Endothelial cell of umbilical vein (primary cell): ENCODE data around the gene CORO6. TPM values are rescaled to one million over a fixed set of nuclear protein-coding genes. Genes with fewer than 3 reads are reported as not detected.

Source experiments
- BruUV-seq: library from RNA; stranded (reverse); fragments of 400-500 nt; replicated peaks from 2 replicates; lab custom pipeline; 2021; lab: Mats Ljungman, UMichigan
- CTCF ChIA-PET: fragments of 300-600, 350-600 bp; sonication (Branson Sonifier 250); formaldehyde crosslinking; loops from one replicate; lab custom pipeline; 2021; ENCODE audit warnings: antibody characterized with exemption, inconsistent platforms; lab: Charles Lee
- POLR2A ChIA-PET: fragments of 300-600, 350-600 bp; sonication (Branson Sonifier 250); formaldehyde crosslinking; loops from one replicate; lab custom pipeline; 2021; ENCODE audit warnings: antibody characterized with exemption, inconsistent platforms; lab: Charles Lee
- DNase-seq: peaks from one replicate; pipeline ENCODE4 v3.0.0-alpha.2; 2011; ENCODE audit warnings: low read depth, low spot score
- FAIRE-seq: peaks from 2 replicates; lab custom pipeline; 2011; peaks lifted over from hg19 to GRCh38; lab: Jason Lieb, UNC
- H2AFZ ChIP-seq: 2 replicates; pipeline ENCODE4 v1.6.0; 2012; ENCODE audit warnings: low read depth, low read length, control low read depth, inconsistent platforms
- H3K27ac ChIP-seq: 2 replicates; pipeline ENCODE4 v1.5.1; 2011; ENCODE audit warnings: low read depth, mild to moderate bottlenecking, control low read depth, low read length, moderate library complexity; ENCODE audit not compliant: insufficient read depth
- H3K27me3 ChIP-seq, 2 experiments: 2 replicates each; pipeline versions ENCODE4 v1.6.0 to v1.6.1; 2011; ENCODE audit warnings: low read length in 2 of 2, mixed read lengths in 1 of 2; ENCODE audit not compliant: control insufficient read depth in 2 of 2, insufficient read depth in 2 of 2
- H3K36me3 ChIP-seq, 2 experiments: 2 replicates in 1 of 2; 3 replicates in 1 of 2; pipeline ENCODE4 v1.5.1; 2011; ENCODE audit warnings: low read length in 2 of 2, mild to moderate bottlenecking in 1 of 2, moderate library complexity in 1 of 2; ENCODE audit not compliant: control insufficient read depth in 2 of 2, insufficient read depth in 2 of 2; ENCODE audit errors: extremely low read depth in 1 of 2
- H3K4me1 ChIP-seq: 3 replicates; pipeline ENCODE4 v1.5.1; 2011; ENCODE audit warnings: mild to moderate bottlenecking, low read length; ENCODE audit not compliant: control insufficient read depth, insufficient read depth; ENCODE audit errors: extremely low read depth
- H3K4me2 ChIP-seq: 2 replicates; pipeline ENCODE4 v1.6.1; 2011; ENCODE audit warnings: low read length, control low read depth, mixed read lengths; ENCODE audit not compliant: insufficient read depth
- H3K4me3 ChIP-seq, 3 experiments: fragments of 200-600 bp in 1 of 3; sonication (generic), shearing (Covaris generic) in 1 of 3; replicated peaks in 1 of 3; 2 replicates each; pipeline ENCODE4 v1.5.1; 2011 to 2016; ENCODE audit warnings: control low read depth in 3 of 3, low read length in 3 of 3, mild to moderate bottlenecking in 2 of 3, inconsistent platforms in 1 of 3, low read depth in 1 of 3, moderate library complexity in 1 of 3; ENCODE audit not compliant: insufficient read depth in 1 of 3
- H3K79me2 ChIP-seq: 2 replicates; pipeline ENCODE4 v1.6.0; 2012; ENCODE audit warnings: low read length, inconsistent platforms; ENCODE audit not compliant: control insufficient read depth, insufficient read depth
- H3K9ac ChIP-seq: replicated peaks from 2 replicates; pipeline ENCODE3; 2011; ENCODE audit warnings: low read length, control low read depth; ENCODE audit not compliant: insufficient read depth; ENCODE audit errors: extremely low read depth
- H3K9me1 ChIP-seq: replicated peaks from 3 replicates; pipeline ENCODE4 v1.6.0; 2011; ENCODE audit warnings: mild to moderate bottlenecking, low read length; ENCODE audit not compliant: control insufficient read depth, insufficient read depth; ENCODE audit errors: extremely low read depth
- H3K9me3 ChIP-seq: replicated peaks from 2 replicates; pipeline ENCODE4 v1.5.1; 2012; ENCODE audit warnings: low read length, inconsistent platforms; ENCODE audit not compliant: control insufficient read depth, insufficient read depth
- H4K20me1 ChIP-seq: replicated peaks from 2 replicates; pipeline ENCODE3; 2011; ENCODE audit warnings: mild to moderate bottlenecking, low read length; ENCODE audit not compliant: control insufficient read depth, insufficient read depth; ENCODE audit errors: extremely low read depth
- CTCF ChIP-seq, 2 donors: IDR thresholded peaks; 1 replicate in 1 of 2; 2 replicates in 1 of 2; pipeline ENCODE4 v1.5.1; 2011; ENCODE audit warnings: low read length in 2 of 2, mild to moderate bottlenecking in 2 of 2, moderate library complexity in 2 of 2, control low read depth in 1 of 2, inconsistent platforms in 1 of 2, low read depth in 1 of 2; ENCODE audit not compliant: insufficient read depth in 1 of 2; ENCODE audit errors: extremely low read depth in 1 of 2
- EZH2 ChIP-seq: IDR thresholded peaks from 2 replicates; pipeline ENCODE4 v1.6.1; 2012; ENCODE audit warnings: borderline replicate concordance, low read depth, mild to moderate bottlenecking, moderate library complexity, low read length, inconsistent platforms; ENCODE audit not compliant: severe bottlenecking
- FOS ChIP-seq: IDR thresholded peaks from 2 replicates; pipeline ENCODE4 v1.6.1; 2011; ENCODE audit warnings: mild to moderate bottlenecking, low read length, moderate library complexity, borderline replicate concordance; ENCODE audit not compliant: insufficient read depth
- GATA2 ChIP-seq: IDR thresholded peaks from 2 replicates; pipeline ENCODE4 v1.7.0; 2011; ENCODE audit warnings: low read depth, mild to moderate bottlenecking, moderate library complexity, mixed read lengths, low read length; ENCODE audit not compliant: insufficient read length, insufficient read depth
- JUN ChIP-seq: IDR thresholded peaks from 2 replicates; pipeline ENCODE4 v1.6.1; 2011; ENCODE audit warnings: borderline replicate concordance, low read depth; ENCODE audit not compliant: insufficient read length, insufficient read depth
- MAX ChIP-seq: IDR thresholded peaks from 2 replicates; pipeline ENCODE4 v1.6.1; 2011; ENCODE audit not compliant: insufficient read depth, insufficient read length
- MYC ChIP-seq: IDR thresholded peaks from one replicate; pipeline ENCODE4 v1.6.1; 2011; ENCODE audit warnings: mild to moderate bottlenecking, low read depth, low read length
- POLR2A ChIP-seq: IDR thresholded peaks from 2 replicates; pipeline ENCODE4 v1.6.1; 2012; ENCODE audit warnings: low read depth, mild to moderate bottlenecking, control low read depth, low read length
- POLR2AphosphoS5 ChIP-seq: IDR thresholded peaks from 2 replicates; pipeline ENCODE4 v1.6.1; 2012; ENCODE audit warnings: low read depth, mild to moderate bottlenecking, control low read depth, low read length, moderate library complexity; ENCODE audit not compliant: insufficient read depth
- dilution Hi-C: fragments of 300-500 bp; cut with MboI; formaldehyde crosslinking; loops from one replicate; pipeline ENCODE4 v1.15.0; 2019; ENCODE audit warnings: low sequenced_read_pairs; ENCODE audit not compliant: extremely low pct_ligation_motif_present
- intact Hi-C: fragments of 100-400 bp; cut with micrococcal nuclease; formaldehyde crosslinking; loops from one replicate; pipeline ENCODE4 v1.10.0; 2022
- polyA plus RNA-seq, 4 experiments: library from polyadenylated mRNA; depleted of rRNA in 3 of 4; stranded (reverse) in 3 of 4; unstranded in 1 of 4; fragments of >200 nt; gene quantifications; 2 replicates each; pipeline versions ENCODE4 v1.2.1 to v1.2.3, GENCODE V29; 2011 to 2012; ENCODE audit warnings: missing spikeins in 1 of 4
- total RNA-seq: library from RNA; stranded (reverse); gene quantifications from 2 replicates; pipeline ENCODE4 v1.2.3, GENCODE V29; 2021

CORO6 gene
- total and polyA plus RNA-seq, 2 donors (not counting 3 experiments of a cell fraction or from before 2014, with no cell fraction given) = 10.7 to 14.7 TPM

DNA sequence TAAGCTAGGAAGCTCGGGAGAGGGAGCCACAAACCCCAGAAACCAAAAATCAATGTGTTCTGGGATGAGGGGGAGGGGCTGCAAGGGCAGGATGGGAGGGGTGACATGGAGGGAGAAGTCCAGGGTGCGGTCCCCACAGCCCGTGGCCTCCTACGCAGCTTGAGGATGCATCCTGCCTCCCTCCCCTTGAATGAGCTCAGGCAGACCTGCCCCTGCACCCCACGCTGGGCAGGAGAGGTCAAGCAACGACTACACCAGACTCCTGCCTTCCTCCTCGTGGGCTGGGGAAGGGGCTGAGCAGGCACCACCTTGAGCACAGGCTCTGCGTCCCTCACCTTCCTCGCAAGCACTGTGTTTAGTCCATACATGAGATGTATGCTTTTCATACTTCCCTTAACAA, 25.9 kb downstream of the CORO6 start:
- H3K4me1 ChIP-seq = peaks cover 21% of the 10 kb centered on the region
- peaks cover 10% of the 10 kb centered on the region for H3K79me2 ChIP-seq
- TF ChIP-seq POLR2AphosphoS5 (no peak), FOS (no peak), GATA2 (no peak), MAX (no peak), MYC (no peak), CTCF (IDR thresholded peaks at IDR 0.05; ENCODE audit: extremely low read depth in 1 of 2, insufficient read depth in 1 of 2, low read depth in 1 of 2, low read length in 2 of 2) (no peak), EZH2 (no peak), POLR2A (no peak), JUN (no peak)
- no peaks in the 10 kb centered on the region for H4K20me1 ChIP-seq
- intact Hi-C loops (no loop called here), dilution Hi-C loops (no loop called here)
- BruUV-seq = no TSS peak
- no peaks in the 10 kb centered on the region for H3K36me3 ChIP-seq
- DNase-seq = no peak
- H3K9me3 ChIP-seq = no peaks in the 10 kb centered on the region
- H2AFZ ChIP-seq = no peak overlapping the region
- H3K4me3 ChIP-seq = no peak overlapping the region
- POLR2A ChIA-PET = no interaction called here
- no peaks in the 10 kb centered on the region for H3K9me1 ChIP-seq
- H3K9ac ChIP-seq = no peak overlapping the region
- FAIRE-seq = no peak
- H3K4me2 ChIP-seq = no peak overlapping the region
- no peaks in the 10 kb centered on the region for H3K27me3 ChIP-seq
- CTCF ChIA-PET = interaction anchor here (1.6 to 9.2 kb wide), 2 partner anchors 20 to 227 kb away, joined by 4 to 120 read pairs; no protein-coding TSS in a partner anchor
- no peak overlapping the region for H3K27ac ChIP-seq
